IMR-90 (cell line): ENCODE measurements around the gene PLXDC2. TPM values are rescaled to one million over a fixed set of nuclear protein-coding genes. Genes with fewer than 3 reads are reported as not detected.

Experiments used
- ATAC-seq: fragments of 200-7000 bp; cut with Tn5 transposase; 2 replicates; pipeline ENCODE4 v1.9.1; 2020; ENCODE audit warnings: low read depth, mild to moderate bottlenecking, moderate library complexity
- BruUV-seq: library from RNA; stranded (reverse); fragments of 400-500 nt; replicated peaks from 2 replicates; lab custom pipeline; 2021; lab: Mats Ljungman, UMichigan
- CTCF ChIA-PET: fragments of 300-600 bp; formaldehyde crosslinking; extraction: SDS; loops from one replicate; lab custom pipeline; 2021; ENCODE audit warnings: antibody characterized with exemption; lab: Yijun Ruan, JAX
- POLR2A ChIA-PET: fragments of 300-600 bp; sonication (Branson Sonifier 250); formaldehyde crosslinking; loops from one replicate; lab custom pipeline; 2022; ENCODE audit warnings: antibody characterized with exemption; ENCODE audit not compliant: unreplicated experiment; lab: Charles Lee
- DNase-seq: peaks from one replicate; pipeline ENCODE4 v3.0.0; 2013
- H2AFZ ChIP-seq: replicated peaks from 2 replicates; pipeline ENCODE3; 2013; ENCODE audit warnings: low read length, mild to moderate bottlenecking; ENCODE audit not compliant: poor library complexity
- H2AK5ac ChIP-seq: 2 replicates; pipeline ENCODE4 v1.6.1; 2013; ENCODE audit warnings: low read depth, low read length, inconsistent platforms
- H2AK9ac ChIP-seq: replicated peaks from 2 replicates; pipeline ENCODE3; 2013; ENCODE audit warnings: mild to moderate bottlenecking, low read depth, low read length, moderate library complexity; ENCODE audit not compliant: poor library complexity
- H2BK120ac ChIP-seq: 2 replicates; pipeline ENCODE4 v1.6.1; 2013; ENCODE audit warnings: low read depth, low read length, inconsistent platforms
- H2BK15ac ChIP-seq: 3 replicates; pipeline ENCODE4 v1.6.1; 2013; ENCODE audit warnings: low read depth, low read length, inconsistent platforms
- H2BK20ac ChIP-seq: 2 replicates; pipeline ENCODE4 v1.6.1; 2013; ENCODE audit warnings: low read depth, mild to moderate bottlenecking, inconsistent platforms, low read length, moderate library complexity
- H2BK5ac ChIP-seq: 2 replicates; pipeline ENCODE4 v1.6.1; 2013; ENCODE audit warnings: mild to moderate bottlenecking, low read depth, low read length, inconsistent platforms; ENCODE audit not compliant: poor library complexity, severe bottlenecking
- H3K14ac ChIP-seq: replicated peaks from 2 replicates; pipeline ENCODE4 v1.6.1; 2013; ENCODE audit warnings: low read depth, low read length, inconsistent platforms
- H3K18ac ChIP-seq: 2 replicates; pipeline ENCODE4 v1.6.1; 2013; ENCODE audit warnings: low read depth, low read length, control low read depth
- H3K23ac ChIP-seq: 2 replicates; pipeline ENCODE4 v1.6.1; 2013; ENCODE audit warnings: low read depth, low read length, inconsistent platforms
- H3K27ac ChIP-seq: 2 replicates; pipeline ENCODE4 v1.5.1; 2013; ENCODE audit warnings: mild to moderate bottlenecking, control low read depth, low read length; ENCODE audit not compliant: insufficient read depth
- H3K27me3 ChIP-seq: 2 replicates; pipeline ENCODE4 v1.6.1; 2013; ENCODE audit warnings: low read length; ENCODE audit not compliant: control insufficient read depth, insufficient read depth
- H3K36me3 ChIP-seq: 2 replicates; pipeline ENCODE4 v1.6.1; 2013; ENCODE audit warnings: low read length, mixed read lengths; ENCODE audit not compliant: control insufficient read depth, insufficient read depth
- H3K4ac ChIP-seq: 2 replicates; pipeline ENCODE4 v1.6.1; 2013; ENCODE audit warnings: low read depth, low read length, inconsistent platforms
- H3K4me1 ChIP-seq: 2 replicates; pipeline ENCODE4 v1.6.1; 2013; ENCODE audit warnings: low read length, mixed read lengths; ENCODE audit not compliant: control insufficient read depth, insufficient read depth
- H3K4me2 ChIP-seq: 2 replicates; pipeline ENCODE4 v1.6.1; 2013; ENCODE audit warnings: low read depth, mild to moderate bottlenecking, control low read depth, low read length, moderate library complexity
- H3K4me3 ChIP-seq: 2 replicates; pipeline ENCODE4 v1.5.1; 2013; ENCODE audit warnings: low read depth, mild to moderate bottlenecking, control low read depth, low read length, moderate library complexity; ENCODE audit not compliant: insufficient read depth
- H3K56ac ChIP-seq: 2 replicates; pipeline ENCODE4 v1.6.1; 2013; ENCODE audit warnings: low read length, inconsistent platforms; ENCODE audit not compliant: insufficient read depth; ENCODE audit errors: extremely low read depth
- H3K79me1 ChIP-seq, 2 experiments: 2 replicates each; pipeline ENCODE4 v1.6.1; 2013; ENCODE audit warnings: low read length in 2 of 2, inconsistent platforms in 1 of 2, low read depth in 1 of 2
- H3K9ac ChIP-seq: 2 replicates; pipeline ENCODE4 v1.6.1; 2013; ENCODE audit warnings: low read depth, low read length, control low read depth
- H3K9me1 ChIP-seq: 2 replicates; pipeline ENCODE4 v1.6.1; 2013; ENCODE audit warnings: low read length, inconsistent platforms; ENCODE audit not compliant: insufficient read depth
- H3K9me3 ChIP-seq: 2 replicates; pipeline ENCODE4 v1.6.1; 2013; ENCODE audit warnings: low read length; ENCODE audit not compliant: control insufficient read depth, insufficient read depth
- H4K20me1 ChIP-seq: 2 replicates; pipeline ENCODE4 v1.6.1; 2013; ENCODE audit warnings: low read length, inconsistent platforms; ENCODE audit not compliant: insufficient read depth
- H4K5ac ChIP-seq: 2 replicates; pipeline ENCODE4 v1.6.1; 2013; ENCODE audit warnings: mild to moderate bottlenecking, low read depth, low read length, control low read depth
- H4K8ac ChIP-seq, 2 experiments: 2 replicates each; pipeline ENCODE4 v1.6.1; 2013; ENCODE audit warnings: low read depth in 2 of 2, low read length in 2 of 2, control low read depth in 1 of 2, inconsistent platforms in 1 of 2
- H4K91ac ChIP-seq: 2 replicates; pipeline ENCODE4 v1.6.1; 2013; ENCODE audit warnings: low read depth, low read length, inconsistent platforms; ENCODE audit not compliant: insufficient read depth
- BHLHE40 ChIP-seq: fragments of 150-350 bp; IDR thresholded peaks from 2 replicates; pipeline ENCODE4 v1.6.1; 2016; ENCODE audit warnings: mild to moderate bottlenecking, low read depth, low read length
- CEBPB ChIP-seq: IDR thresholded peaks from 2 replicates; pipeline ENCODE4 v1.6.1; 2012; ENCODE audit warnings: low read depth, low read length, improper control_type of control experiment
- CHD1 ChIP-seq: IDR thresholded peaks from 2 replicates; pipeline ENCODE4 v1.6.1; 2012; ENCODE audit warnings: low read depth, low read length, improper control_type of control experiment
- MAFK ChIP-seq: IDR thresholded peaks from 2 replicates; pipeline ENCODE4 v1.6.1; 2012; ENCODE audit warnings: low read depth, low read length, improper control_type of control experiment
- MAZ ChIP-seq: IDR thresholded peaks from 2 replicates; pipeline ENCODE4 v1.6.1; 2012; ENCODE audit warnings: low read depth, mild to moderate bottlenecking, low read length, improper control_type of control experiment, moderate library complexity, borderline replicate concordance
- MXI1 ChIP-seq: IDR thresholded peaks from 2 replicates; pipeline ENCODE4 v1.6.1; 2012; ENCODE audit warnings: low read depth, mild to moderate bottlenecking, low read length, moderate library complexity, borderline replicate concordance
- RAD21 ChIP-seq: IDR thresholded peaks from 2 replicates; pipeline ENCODE4 v1.6.1; 2012; ENCODE audit warnings: low read length, improper control_type of control experiment
- RCOR1 ChIP-seq: IDR thresholded peaks from 2 replicates; pipeline ENCODE4 v1.6.1; 2012; ENCODE audit warnings: mild to moderate bottlenecking, low read length, improper control_type of control experiment; ENCODE audit not compliant: insufficient replicate concordance
- RFX5 ChIP-seq: IDR thresholded peaks from 2 replicates; pipeline ENCODE4 v1.8.0; 2012; ENCODE audit warnings: low read depth, mild to moderate bottlenecking, low read length, moderate library complexity
- SMC3 ChIP-seq: fragments of 150-350 bp; IDR thresholded peaks from 2 replicates; pipeline ENCODE4 v1.6.1; 2016; ENCODE audit warnings: low read depth, mild to moderate bottlenecking, antibody characterized with exemption, low read length, moderate library complexity
- WGBS, 2 experiments: methylation state at CpG; one replicate each; pipeline versions ENCODE4 v1.1.5 to v1.1.7; 2013; ENCODE audit warnings: missing lambda C conversion rate in 2 of 2; ENCODE audit not compliant: insufficient read length in 1 of 2; ENCODE audit errors: extremely low coverage in 2 of 2; 5-methylcytosine and 5-hydroxymethylcytosine counted together
- dilution Hi-C: fragments of 300-500 bp; cut with HindIII; formaldehyde crosslinking; loops from one replicate; pipeline ENCODE4 v1.14.3; 2018; ENCODE audit warnings: low sequenced_read_pairs; ENCODE audit not compliant: unreplicated experiment
- in situ Hi-C: fragments of 300-500 bp; cut with MboI; formaldehyde crosslinking; loops from 3 replicates; pipeline ENCODE4 v1.14.3; 2019; ENCODE audit warnings: low sequenced_read_pairs, inconsistent platforms, mixed read lengths
- intact Hi-C: fragments of 100-400 bp; cut with micrococcal nuclease; formaldehyde crosslinking; loops from 2 replicates; pipeline ENCODE4 v1.10.0; 2022
- polyA plus RNA-seq, 3 experiments: library from polyadenylated mRNA; depleted of rRNA; stranded (reverse); fragments of >200 nt; gene quantifications; 2 replicates each; pipeline ENCODE4 v1.2.3, GENCODE V29; 2012; ENCODE audit warnings: low replicate concordance in 1 of 3
- total RNA-seq: library from RNA; depleted of rRNA; stranded (reverse); fragments of >200 nt; gene quantifications from 2 replicates; pipeline ENCODE4 v1.2.3, GENCODE V29; 2012
- TF ChIP-seq, protein P1 (sequence below): conservative IDR thresholded peaks from 2 replicates; pipeline ENCODE4 v1.5.1; 2012; ENCODE audit warnings: mild to moderate bottlenecking, low read depth, low read length, improper control_type of control experiment
- TF ChIP-seq, protein P2 (sequence below): fragments of 150-350 bp; IDR thresholded peaks from 2 replicates; pipeline ENCODE4 v1.6.1; 2016; ENCODE audit warnings: low read depth, mild to moderate bottlenecking, low read length, moderate library complexity, borderline replicate concordance

PLXDC2 gene
- total and polyA plus RNA-seq, 2 of the 4 experiments (the other 2 are of a cell fraction) = 3.2 to 6.1 TPM

DNA sequence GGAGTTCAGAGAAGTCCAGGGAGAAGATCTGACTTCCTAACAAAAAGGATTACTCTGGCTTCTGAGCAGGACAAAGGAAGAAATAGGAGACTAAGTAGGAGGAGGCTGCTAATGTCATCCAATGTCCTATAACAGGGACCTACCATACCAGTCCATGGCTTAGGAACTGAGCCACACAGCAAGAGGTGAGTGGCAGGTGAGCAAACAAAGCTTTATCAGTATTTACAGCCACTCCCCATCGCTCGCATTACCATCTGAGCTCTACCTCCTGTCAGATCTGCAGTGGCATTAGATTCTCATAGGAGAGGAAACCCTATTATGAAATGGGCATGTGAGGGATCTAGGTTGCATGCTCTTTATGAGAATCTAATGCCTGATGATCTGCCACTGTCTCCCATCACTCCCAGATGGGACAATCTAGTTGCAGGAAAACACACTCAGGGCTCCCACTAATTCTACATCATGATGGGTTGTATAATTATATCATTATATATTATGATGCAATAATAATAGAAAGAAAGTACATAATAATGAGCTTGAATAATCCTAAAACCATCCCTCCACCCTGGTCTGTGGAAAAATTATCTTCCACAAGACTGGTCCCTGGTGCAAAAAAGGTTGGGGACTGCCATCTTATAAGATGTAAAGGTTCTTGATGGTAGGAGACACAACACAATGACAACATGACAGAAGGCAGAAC is 487.4 kb downstream of the PLXDC2 start:
- Histone ChIP-seq H3K23ac (no peak overlapping the region), H3K27me3 (no peaks in the 10 kb centered on the region), H3K4me3 (no peak overlapping the region), H4K91ac (no peak overlapping the region), H3K14ac (no peak overlapping the region), H3K79me1 (no peaks in the 10 kb centered on the region), H3K56ac (no peak overlapping the region), H2AK9ac (no peak overlapping the region), H2BK120ac (no peak overlapping the region), H3K4ac (no peak overlapping the region), H2AK5ac (no peak overlapping the region), H3K4me2 (no peak overlapping the region), H4K20me1 (no peaks in the 10 kb centered on the region), H3K4me1 (no peaks in the 10 kb centered on the region; the same call in 1 of the 2 replicates), H2BK5ac (no peak overlapping the region), H4K5ac (no peak overlapping the region), H3K36me3 (no peaks in the 10 kb centered on the region), H2BK15ac (no peak overlapping the region), H3K18ac (no peak overlapping the region), H3K9me1 (no peaks in the 10 kb centered on the region), H2BK20ac (no peak overlapping the region), H2AFZ (no peak overlapping the region), H3K9me3 (peaks cover 7% of the 10 kb centered on the region; the same call in 1 of the 2 replicates), H4K8ac (no peak overlapping the region), H3K27ac (no peak overlapping the region), H3K9ac (no peak overlapping the region)
- ChIA-PET POLR2A (no interaction called here), CTCF (interaction anchor here (0.5 kb wide), 1 partner anchor 37 kb away, joined by 3 read pairs; no protein-coding TSS in a partner anchor)
- dilution Hi-C loops (no loop called here), in situ Hi-C loops (no loop called here), intact Hi-C loops (no loop called here)
- BruUV-seq = no TSS peak
- no CpG with 5 or more reads among the region's 2 CpGs for WGBS, 2 experiments
- TF ChIP-seq RAD21 = no peak
- no peak for TF ChIP-seq MAZ
- no peak for TF ChIP-seq MXI1
- TF ChIP-seq MAFK = no peak
- TF ChIP-seq, protein P1, sequence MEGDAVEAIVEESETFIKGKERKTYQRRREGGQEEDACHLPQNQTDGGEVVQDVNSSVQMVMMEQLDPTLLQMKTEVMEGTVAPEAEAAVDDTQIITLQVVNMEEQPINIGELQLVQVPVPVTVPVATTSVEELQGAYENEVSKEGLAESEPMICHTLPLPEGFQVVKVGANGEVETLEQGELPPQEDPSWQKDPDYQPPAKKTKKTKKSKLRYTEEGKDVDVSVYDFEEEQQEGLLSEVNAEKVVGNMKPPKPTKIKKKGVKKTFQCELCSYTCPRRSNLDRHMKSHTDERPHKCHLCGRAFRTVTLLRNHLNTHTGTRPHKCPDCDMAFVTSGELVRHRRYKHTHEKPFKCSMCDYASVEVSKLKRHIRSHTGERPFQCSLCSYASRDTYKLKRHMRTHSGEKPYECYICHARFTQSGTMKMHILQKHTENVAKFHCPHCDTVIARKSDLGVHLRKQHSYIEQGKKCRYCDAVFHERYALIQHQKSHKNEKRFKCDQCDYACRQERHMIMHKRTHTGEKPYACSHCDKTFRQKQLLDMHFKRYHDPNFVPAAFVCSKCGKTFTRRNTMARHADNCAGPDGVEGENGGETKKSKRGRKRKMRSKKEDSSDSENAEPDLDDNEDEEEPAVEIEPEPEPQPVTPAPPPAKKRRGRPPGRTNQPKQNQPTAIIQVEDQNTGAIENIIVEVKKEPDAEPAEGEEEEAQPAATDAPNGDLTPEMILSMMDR = no peak
- no peak for TF ChIP-seq RCOR1
- no peak for TF ChIP-seq RFX5
- TF ChIP-seq SMC3 = no peak
- TF ChIP-seq, protein P2, sequence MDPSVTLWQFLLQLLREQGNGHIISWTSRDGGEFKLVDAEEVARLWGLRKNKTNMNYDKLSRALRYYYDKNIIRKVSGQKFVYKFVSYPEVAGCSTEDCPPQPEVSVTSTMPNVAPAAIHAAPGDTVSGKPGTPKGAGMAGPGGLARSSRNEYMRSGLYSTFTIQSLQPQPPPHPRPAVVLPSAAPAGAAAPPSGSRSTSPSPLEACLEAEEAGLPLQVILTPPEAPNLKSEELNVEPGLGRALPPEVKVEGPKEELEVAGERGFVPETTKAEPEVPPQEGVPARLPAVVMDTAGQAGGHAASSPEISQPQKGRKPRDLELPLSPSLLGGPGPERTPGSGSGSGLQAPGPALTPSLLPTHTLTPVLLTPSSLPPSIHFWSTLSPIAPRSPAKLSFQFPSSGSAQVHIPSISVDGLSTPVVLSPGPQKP = no peak
- TF ChIP-seq CHD1 = no peak
- TF ChIP-seq CEBPB = no peak
- no peak for TF ChIP-seq BHLHE40
- ATAC-seq (no peak), DNase-seq (no peak)
